ENCODE data around the gene FGFRL1. TPM values are rescaled to one million over a fixed set of nuclear protein-coding genes. Genes with fewer than 3 reads are reported as not detected.

The FGFRL1 gene
- total and polyA plus RNA-seq, 2 of the 13 experiments (the other 11 are each of a cell fraction or from before 2014, with no cell fraction given) = 19.1 to 30.6 TPM

DNA sequence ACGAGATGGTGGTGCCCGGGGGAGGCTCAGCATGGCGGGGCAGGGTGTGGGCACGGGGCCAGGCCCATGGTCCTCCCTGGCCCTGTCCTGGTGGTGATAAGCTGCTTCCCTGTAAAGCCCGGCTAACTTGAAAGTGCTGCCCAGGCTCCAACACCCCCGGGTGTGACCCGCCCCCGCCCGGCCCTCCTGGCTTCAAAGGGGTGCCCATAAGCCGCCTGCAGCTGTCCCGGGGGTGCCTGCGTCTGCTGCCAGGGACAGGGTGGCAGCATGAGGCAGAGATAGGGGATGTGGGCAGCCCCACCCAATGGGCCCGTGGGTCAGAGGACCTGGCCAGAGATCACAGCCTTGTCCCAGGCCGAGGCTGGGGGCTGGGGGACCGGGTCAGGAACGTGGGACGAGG lies 18.1 kb downstream of the FGFRL1 start:
- no peak for DNase-seq (ENCODE audit: low spot score)
- TF ChIP-seq ERF (CRISPR knock-in tag; IDR thresholded peaks at IDR 0.05) (no peak), SAFB2 (CRISPR knock-in tag; IDR thresholded peaks at IDR 0.05; ENCODE audit: borderline replicate concordance, low read depth) (no peak), HNRNPL (IDR thresholded peaks at IDR 0.05; ENCODE audit: low read depth, low read length) (0 out of 2 replicates have a peak, but pooled peaks have one; percentile 34), RXRB (CRISPR knock-in tag; IDR thresholded peaks at IDR 0.05; ENCODE audit: borderline replicate concordance) (no peak), MIER2 (CRISPR knock-in tag; IDR thresholded peaks at IDR 0.05) (no peak), ZNF510 (CRISPR knock-in tag; IDR thresholded peaks at IDR 0.05; ENCODE audit: low read depth) (no peak), JDP2 (CRISPR knock-in tag; IDR thresholded peaks at IDR 0.05; ENCODE audit: borderline replicate concordance) (no peak), POLR2AphosphoS2 (IDR thresholded peaks at IDR 0.05; ENCODE audit: low read depth, low read length) (no peak), AGO2 (optimal IDR thresholded peaks at IDR 0.05; ENCODE audit: low read depth, low read length) (peak; percentile 10), ZNF770 (CRISPR knock-in tag; IDR thresholded peaks at IDR 0.05) (no peak)
- TF ChIP-seq, protein P1, sequence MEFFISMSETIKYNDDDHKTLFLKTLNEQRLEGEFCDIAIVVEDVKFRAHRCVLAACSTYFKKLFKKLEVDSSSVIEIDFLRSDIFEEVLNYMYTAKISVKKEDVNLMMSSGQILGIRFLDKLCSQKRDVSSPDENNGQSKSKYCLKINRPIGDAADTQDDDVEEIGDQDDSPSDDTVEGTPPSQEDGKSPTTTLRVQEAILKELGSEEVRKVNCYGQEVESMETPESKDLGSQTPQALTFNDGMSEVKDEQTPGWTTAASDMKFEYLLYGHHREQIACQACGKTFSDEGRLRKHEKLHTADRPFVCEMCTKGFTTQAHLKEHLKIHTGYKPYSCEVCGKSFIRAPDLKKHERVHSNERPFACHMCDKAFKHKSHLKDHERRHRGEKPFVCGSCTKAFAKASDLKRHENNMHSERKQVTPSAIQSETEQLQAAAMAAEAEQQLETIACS (CRISPR knock-in tag; IDR thresholded peaks at IDR 0.05) = no peak
- in situ Hi-C loops (cut with HindIII; ENCODE audit: extremely low pct_ligation_motif_present, low pct_unique_long_range_greater_than_20kb) (no loop called here), intact Hi-C loops (cut with micrococcal nuclease; ENCODE audit: unreplicated experiment) (no loop called here)
- CTCF ChIA-PET (ENCODE audit: low intra/inter-chr PET ratio, low total read pairs) = no interaction called here
- no peak overlapping the region for H3K4me3 ChIP-seq (replicated peaks in 1 of 3; ENCODE audit: insufficient read depth in 1 of 3, low read depth in 2 of 3, low read length in 3 of 3)
- FAIRE-seq = no peak
- BruUV-seq (replicated peaks) = no TSS peak
- H3K27me3 ChIP-seq (ENCODE audit: control insufficient read depth in 1 of 2, insufficient read depth in 2 of 2, low read length in 2 of 2) = peaks cover 26 to 63% of the 10 kb centered on the region in 2 experiments
- H3K36me3 ChIP-seq (replicated peaks in 1 of 2; ENCODE audit: control insufficient read depth in 1 of 2, insufficient read depth in 2 of 2, low read length in 2 of 2) = peaks cover 6 to 12% of the 10 kb centered on the region in 2 experiments; a peak in 3 of 5 replicates
- no peaks in the 10 kb centered on the region; the same call in 1 of the 2 replicates for H4K20me1 ChIP-seq (ENCODE audit: insufficient read depth, low read length)
- H2AFZ ChIP-seq (ENCODE audit: low read length) = no peak overlapping the region
- WGBS (ENCODE audit: low lambda C conversion rate) = 0% methylated on average over 4 of the region's 17 CpGs
- POLR2A ChIA-PET = no interaction called here
- H3K79me2 ChIP-seq (ENCODE audit: insufficient read depth, low read length) = no peaks in the 10 kb centered on the region
- ATAC-seq = peak; percentile 3
- peaks cover 48% of the 10 kb centered on the region for H3K4me1 ChIP-seq (ENCODE audit: insufficient read depth, low read length)
- H3K9me3 ChIP-seq (ENCODE audit: low read length) = no peaks in the 10 kb centered on the region
- H3K27ac ChIP-seq (ENCODE audit: extremely low read length, insufficient read depth, low read length) = no peak overlapping the region
- H3K4me2 ChIP-seq (ENCODE audit: low read depth, low read length) = no peak overlapping the region
- no peak overlapping the region for H3K9ac ChIP-seq (ENCODE audit: insufficient read depth, low read depth, low read length)

Data from HepG2 (cell line).